Body of pancreas (tissue), 4 donors: ENCODE results near the gene CRELD2. TPM values are rescaled to one million over a fixed set of nuclear protein-coding genes. Genes with fewer than 3 reads are reported as not detected.
A peak's percentile ranks its signal among the peaks of the same experiment; 100 is the strongest.

Source experiments
- ATAC-seq: fragments of 150-250 bp; one replicate; pipeline ENCODE4 v1.9.1; 2016
- DNase-seq, 4 donors: peaks; one replicate each; pipeline ENCODE4 v3.0.0-alpha.2; 2019
- H3K27ac ChIP-seq, 4 donors: fragments of 200-600 bp; sonication (generic); 1 replicate in 3 of 4; 2 replicates in 1 of 4; pipeline versions ENCODE4 v1.5.1 to v1.6.1; 2016 to 2019; ENCODE audit warnings: mild to moderate bottlenecking in 1 of 4, mixed read lengths in 1 of 4, moderate library complexity in 1 of 4
- H3K27me3 ChIP-seq, 2 donors: fragments of 200-600 bp; sonication (generic); one replicate each; pipeline ENCODE4 v1.6.0; 2016; ENCODE audit warnings: mild to moderate bottlenecking in 1 of 2
- H3K36me3 ChIP-seq, 2 donors: fragments of 200-600 bp; sonication (generic); replicated peaks in 1 of 2; 2 replicates each; pipeline ENCODE4 v1.5.1; 2016; ENCODE audit warnings: low read depth in 2 of 2; ENCODE audit not compliant: insufficient read depth in 1 of 2
- H3K4me1 ChIP-seq: fragments of 200-600 bp; sonication (generic); one replicate; pipeline ENCODE4 v1.6.0; 2016
- H3K4me3 ChIP-seq, 2 donors: fragments of 200-600 bp; sonication (generic); 1 replicate in 1 of 2; 2 replicates in 1 of 2; pipeline ENCODE4 v1.5.1; 2016 to 2019
- H3K9me3 ChIP-seq, 3 donors: fragments of 200-600 bp; sonication (generic); 1 replicate in 2 of 3; 2 replicates in 1 of 3; pipeline ENCODE4 v1.5.1; 2016
- POLR2A ChIP-seq, 3 donors: fragments of 450-650 bp; IDR thresholded peaks; one replicate each; pipeline ENCODE4 v1.6.1; 2016; ENCODE audit warnings: antibody characterized with exemption in 3 of 3, mild to moderate bottlenecking in 2 of 3
- WGBS, 2 donors: methylation state at CpG; one replicate each; pipeline ENCODE4 v1.1.5; 2017; 5-methylcytosine and 5-hydroxymethylcytosine counted together
- intact Hi-C: fragments of 100-400 bp; cut with DNase I; formaldehyde crosslinking; loops from one replicate; pipeline ENCODE4 v1.15.1; 2023
- total RNA-seq, 2 donors: library from RNA; depleted of rRNA; stranded (reverse); fragments of >200 nt; gene quantifications; one replicate each; pipeline ENCODE4 v1.1.0, GENCODE V29; 2016
- TF ChIP-seq, protein P1 (sequence below), 7 experiments: fragments of 450-650 bp in 4 of 7; fragments of 200-600 bp in 3 of 7; sonication (generic) in 3 of 7; IDR thresholded peaks; one replicate each; pipeline ENCODE4 v1.5.1; 2016 to 2019; ENCODE audit warnings: antibody characterized with exemption in 7 of 7

CRELD2 gene
- total RNA-seq, 2 donors from 2014 or later: 73.9 to 201 TPM

DNA sequence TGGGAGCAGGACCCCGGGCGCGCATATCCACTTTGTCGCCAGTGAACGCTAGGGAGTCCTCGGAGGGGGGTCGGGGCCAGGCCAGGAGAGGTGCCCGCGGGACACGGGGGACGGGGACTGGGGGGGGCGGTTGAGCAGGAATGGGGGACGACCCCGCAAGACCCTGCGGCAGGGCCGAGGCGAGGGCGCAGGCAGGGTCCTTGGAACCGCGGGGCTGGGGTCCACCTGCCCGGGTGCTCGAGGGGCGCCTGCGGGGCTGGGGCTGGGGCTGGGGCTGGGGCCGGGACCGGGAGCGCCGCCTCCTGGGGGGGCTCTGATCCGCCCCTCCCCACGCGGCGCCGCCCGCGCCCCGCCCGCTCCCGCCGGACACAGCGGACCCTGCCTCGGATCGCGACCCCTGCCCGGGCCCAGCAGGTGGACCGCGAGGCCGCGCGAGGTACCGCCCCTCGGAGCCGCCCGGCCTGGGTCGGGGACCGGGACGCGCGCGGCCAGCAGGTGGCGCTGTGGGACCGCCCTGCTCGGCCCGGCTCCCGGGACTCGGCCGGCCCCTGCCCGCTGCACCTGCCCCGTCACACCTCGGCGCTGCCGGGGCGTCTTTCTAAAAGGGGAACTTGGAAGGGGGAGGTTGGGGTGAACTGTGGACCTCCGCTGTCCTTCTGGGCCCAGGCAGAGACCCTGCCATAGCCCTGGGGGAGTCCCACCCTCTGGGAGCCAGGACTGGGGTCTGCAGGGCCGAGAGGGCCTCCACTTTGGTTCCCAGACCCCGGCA, 11.0 kb downstream of the CRELD2 start:
- peaks cover 38% of the 10 kb centered on the region for H3K4me1 ChIP-seq
- TF ChIP-seq, protein P1, sequence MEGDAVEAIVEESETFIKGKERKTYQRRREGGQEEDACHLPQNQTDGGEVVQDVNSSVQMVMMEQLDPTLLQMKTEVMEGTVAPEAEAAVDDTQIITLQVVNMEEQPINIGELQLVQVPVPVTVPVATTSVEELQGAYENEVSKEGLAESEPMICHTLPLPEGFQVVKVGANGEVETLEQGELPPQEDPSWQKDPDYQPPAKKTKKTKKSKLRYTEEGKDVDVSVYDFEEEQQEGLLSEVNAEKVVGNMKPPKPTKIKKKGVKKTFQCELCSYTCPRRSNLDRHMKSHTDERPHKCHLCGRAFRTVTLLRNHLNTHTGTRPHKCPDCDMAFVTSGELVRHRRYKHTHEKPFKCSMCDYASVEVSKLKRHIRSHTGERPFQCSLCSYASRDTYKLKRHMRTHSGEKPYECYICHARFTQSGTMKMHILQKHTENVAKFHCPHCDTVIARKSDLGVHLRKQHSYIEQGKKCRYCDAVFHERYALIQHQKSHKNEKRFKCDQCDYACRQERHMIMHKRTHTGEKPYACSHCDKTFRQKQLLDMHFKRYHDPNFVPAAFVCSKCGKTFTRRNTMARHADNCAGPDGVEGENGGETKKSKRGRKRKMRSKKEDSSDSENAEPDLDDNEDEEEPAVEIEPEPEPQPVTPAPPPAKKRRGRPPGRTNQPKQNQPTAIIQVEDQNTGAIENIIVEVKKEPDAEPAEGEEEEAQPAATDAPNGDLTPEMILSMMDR (IDR thresholded peaks at IDR 0.05): peak; percentile 37 to 99 (median 94)
- no peak for TF ChIP-seq POLR2A (IDR thresholded peaks at IDR 0.05)
- H3K4me3 ChIP-seq: no peak overlapping the region
- DNase-seq (peak in 3 of 4 donors; percentile 76 to 79 (median 76)), ATAC-seq (peak; percentile 59)
- intact Hi-C loops: no loop called here
- WGBS, 2 donors: 2 to 11% methylated on average over 6 to 62 of the region's 75 CpGs
- H3K27ac ChIP-seq: no peak overlapping the region
- no peaks in the 10 kb centered on the region for H3K9me3 ChIP-seq
- H3K27me3 ChIP-seq: no peaks in the 10 kb centered on the region
- H3K36me3 ChIP-seq: peaks cover 0 to 2% of the 10 kb centered on the region in 2 donors

GRCh38 chr22:49929994-49930575, 11.7 kb downstream of the CRELD2 start:
- Histone ChIP-seq H3K4me3 (no peak overlapping the region), H3K27ac (no peak overlapping the region), H3K4me1 (peaks cover 44% of the 10 kb centered on the region), H3K27me3 (no peaks in the 10 kb centered on the region), H3K36me3 (peaks cover 0 to 2% of the 10 kb centered on the region in 2 donors), H3K9me3 (no peaks in the 10 kb centered on the region)
- ATAC-seq (no peak), DNase-seq (peak in 3 of 4 donors; percentile 30 to 48 (median 39))
- 66 to 68% methylated on average over 15 to 21 of the region's 21 CpGs for WGBS, 2 donors
- TF ChIP-seq POLR2A (IDR thresholded peaks at IDR 0.05): no peak
- TF ChIP-seq, protein P1 (IDR thresholded peaks at IDR 0.05): no peak
- intact Hi-C loops: loop anchor here (10.0 kb wide), 1 partner anchor 55 kb away; no protein-coding TSS in a partner anchor

DNA sequence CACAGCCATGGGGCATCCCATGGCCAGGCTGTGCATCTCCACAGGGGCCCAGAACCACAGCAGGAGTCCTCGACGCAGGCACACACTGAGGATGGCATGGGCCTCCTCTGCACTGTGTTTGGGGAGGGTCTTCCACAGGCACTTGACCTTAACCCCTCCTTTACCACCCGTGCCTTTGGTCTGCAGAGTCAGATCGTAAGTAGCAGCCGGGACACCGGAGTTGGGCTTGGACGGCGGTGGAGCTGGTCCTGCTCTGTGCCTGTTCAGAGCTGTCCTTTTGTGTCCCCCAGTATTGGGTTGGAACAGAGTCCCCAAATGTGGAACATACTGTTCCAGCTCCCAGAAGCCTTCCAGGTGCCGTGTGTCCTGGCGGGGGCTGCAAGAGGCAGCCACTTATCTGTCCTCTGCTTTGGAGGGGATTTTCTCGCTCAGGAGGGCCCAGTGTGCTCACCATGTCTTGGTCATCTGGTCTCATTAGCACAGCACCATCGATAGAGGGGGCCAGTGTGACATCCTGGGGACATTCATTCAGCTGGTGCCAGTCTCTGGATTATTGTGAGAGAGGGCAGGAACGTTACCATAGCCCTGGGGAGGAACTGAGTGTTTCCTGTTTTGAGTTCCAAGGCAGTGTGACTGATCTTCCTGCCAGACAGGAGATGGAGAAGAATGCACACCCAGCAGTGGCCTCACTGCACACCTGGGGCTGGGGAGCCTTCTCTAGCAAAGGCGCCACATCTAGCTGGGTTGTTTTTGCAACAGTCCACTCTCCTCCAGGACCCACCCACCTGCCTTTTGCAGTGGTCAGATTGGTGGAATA, 12.4 kb downstream of the CRELD2 start:
- no peak overlapping the region for H3K4me3 ChIP-seq
- WGBS, 2 donors: 32 to 41% methylated on average over 12 to 14 of the region's 14 CpGs
- ATAC-seq: peak; percentile 76
- intact Hi-C loops: loop anchor here (10.0 kb wide), 1 partner anchor 54 kb away; no protein-coding TSS in a partner anchor
- peaks cover 45% of the 10 kb centered on the region for H3K4me1 ChIP-seq
- H3K9me3 ChIP-seq: no peaks in the 10 kb centered on the region
- H3K27me3 ChIP-seq: no peaks in the 10 kb centered on the region
- TF ChIP-seq, protein P1 (IDR thresholded peaks at IDR 0.05): peak; percentile 54 to 94 (median 89)
- TF ChIP-seq POLR2A (IDR thresholded peaks at IDR 0.05): peak in 1 of 3 donors; percentile 38
- H3K36me3 ChIP-seq: no peaks in the 10 kb centered on the region
- DNase-seq: peak; percentile 84 to 94 (median 90)
- H3K27ac ChIP-seq: peak overlapping the region; percentile 36 to 71 (median 51)

GRCh38 chr22:49933236-49934159, 15.1 kb downstream of the CRELD2 start:
- H3K27me3 ChIP-seq: no peaks in the 10 kb centered on the region
- H3K9me3 ChIP-seq: no peaks in the 10 kb centered on the region
- intact Hi-C loops: loop anchor here (10.0 kb wide), 1 partner anchor 51 kb away; no protein-coding TSS in a partner anchor
- peak in 3 of 4 donors; percentile 41 to 72 (median 49) for DNase-seq
- H3K4me3 ChIP-seq: no peak overlapping the region
- no peaks in the 10 kb centered on the region for H3K36me3 ChIP-seq
- TF ChIP-seq, protein P1 (IDR thresholded peaks at IDR 0.05): no peak
- no peak for TF ChIP-seq POLR2A (IDR thresholded peaks at IDR 0.05)
- no peak for ATAC-seq
- WGBS, 2 donors: 56 to 81% methylated on average over 8 to 20 of the region's 27 CpGs
- peaks cover 63% of the 10 kb centered on the region for H3K4me1 ChIP-seq
- H3K27ac ChIP-seq: peak overlapping the region; percentile 85 to 94 (median 92)
